ENCODE measurements around the gene STK35.
"Not testable (repeated sequence)": the region's sequence is repeated elsewhere in the genome, so short reads cannot be mapped to it uniquely, and the experiment has no call there.

Gene STK35

DNA sequence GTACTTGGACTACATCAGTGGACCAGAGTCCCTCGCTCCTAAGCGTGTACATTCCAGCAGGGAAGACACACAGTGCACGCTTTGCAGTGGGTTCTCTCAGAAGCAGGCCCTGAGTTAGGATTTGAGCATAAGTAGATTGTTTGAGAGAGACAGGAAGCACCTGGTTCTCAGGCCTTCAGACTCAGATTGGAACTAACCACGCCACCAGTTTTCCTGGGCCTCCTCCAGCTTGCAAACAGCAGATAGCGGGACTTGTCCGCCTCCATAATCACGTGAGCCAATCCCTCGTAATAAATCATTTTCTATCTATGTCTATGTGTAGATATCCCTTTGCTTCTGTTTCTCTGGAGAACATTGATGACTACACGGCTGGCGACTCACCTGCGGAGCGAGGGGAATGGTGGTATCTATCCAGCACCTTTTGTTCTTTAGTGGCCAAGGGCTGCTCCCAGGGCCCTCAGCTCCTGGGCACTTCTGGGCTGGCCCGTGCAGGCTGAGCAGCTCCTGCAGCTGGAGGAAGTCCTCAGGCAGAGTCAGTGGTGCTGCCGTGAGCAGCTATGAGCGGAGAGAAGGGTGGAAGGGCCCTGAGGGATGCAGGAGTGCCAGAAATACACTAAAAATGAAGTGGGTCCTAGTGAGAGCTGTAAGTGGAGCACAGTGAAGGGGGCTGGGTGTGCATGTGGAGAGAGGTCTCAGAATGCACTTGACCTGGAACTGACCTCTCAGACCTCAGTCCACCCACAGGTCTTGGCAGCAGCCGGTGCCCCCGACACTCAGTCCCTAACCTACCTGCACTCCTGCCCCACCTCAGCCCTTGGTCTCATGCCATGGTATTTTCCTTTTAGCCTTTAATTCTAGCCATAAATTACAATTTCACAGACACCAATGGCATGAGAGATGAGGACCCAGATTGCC, 76.9 kb downstream of the STK35 start:
- no peak for DNase-seq (ENCODE audit: low read depth)
- TF ChIP-seq, protein P1, sequence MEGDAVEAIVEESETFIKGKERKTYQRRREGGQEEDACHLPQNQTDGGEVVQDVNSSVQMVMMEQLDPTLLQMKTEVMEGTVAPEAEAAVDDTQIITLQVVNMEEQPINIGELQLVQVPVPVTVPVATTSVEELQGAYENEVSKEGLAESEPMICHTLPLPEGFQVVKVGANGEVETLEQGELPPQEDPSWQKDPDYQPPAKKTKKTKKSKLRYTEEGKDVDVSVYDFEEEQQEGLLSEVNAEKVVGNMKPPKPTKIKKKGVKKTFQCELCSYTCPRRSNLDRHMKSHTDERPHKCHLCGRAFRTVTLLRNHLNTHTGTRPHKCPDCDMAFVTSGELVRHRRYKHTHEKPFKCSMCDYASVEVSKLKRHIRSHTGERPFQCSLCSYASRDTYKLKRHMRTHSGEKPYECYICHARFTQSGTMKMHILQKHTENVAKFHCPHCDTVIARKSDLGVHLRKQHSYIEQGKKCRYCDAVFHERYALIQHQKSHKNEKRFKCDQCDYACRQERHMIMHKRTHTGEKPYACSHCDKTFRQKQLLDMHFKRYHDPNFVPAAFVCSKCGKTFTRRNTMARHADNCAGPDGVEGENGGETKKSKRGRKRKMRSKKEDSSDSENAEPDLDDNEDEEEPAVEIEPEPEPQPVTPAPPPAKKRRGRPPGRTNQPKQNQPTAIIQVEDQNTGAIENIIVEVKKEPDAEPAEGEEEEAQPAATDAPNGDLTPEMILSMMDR (conservative IDR thresholded peaks at IDR 0.05; ENCODE audit: low read depth, low read length) = no peak
- no peak overlapping the region for H3K4me3 ChIP-seq (ENCODE audit: low read length)

DNA sequence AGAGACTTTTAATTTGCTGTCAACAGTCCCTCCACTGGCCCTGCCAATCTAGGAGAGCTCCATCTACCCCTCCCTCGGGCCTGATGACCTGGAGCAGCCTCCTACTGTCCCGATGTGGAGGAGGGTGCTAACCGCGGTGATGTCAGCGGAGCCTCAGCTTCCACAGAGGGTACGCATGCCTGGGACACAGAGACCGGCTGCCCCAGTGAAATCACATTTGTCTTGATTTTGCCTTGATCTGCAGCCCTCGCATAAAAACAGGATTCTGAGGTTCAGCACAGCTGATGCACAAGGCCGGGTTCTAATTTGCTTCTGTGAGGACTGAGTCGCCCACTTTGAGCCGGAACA, 77.6 kb downstream of the STK35 start:
- H3K4me3 ChIP-seq (ENCODE audit: low read length) = no peak overlapping the region
- TF ChIP-seq, protein P1 (conservative IDR thresholded peaks at IDR 0.05; ENCODE audit: low read depth, low read length) = no peak
- DNase-seq (ENCODE audit: low read depth) = no peak

GRCh38 chr20:2179949-2180348, 78.3 kb downstream of the STK35 start:
- no peak for DNase-seq (ENCODE audit: low read depth)

DNA sequence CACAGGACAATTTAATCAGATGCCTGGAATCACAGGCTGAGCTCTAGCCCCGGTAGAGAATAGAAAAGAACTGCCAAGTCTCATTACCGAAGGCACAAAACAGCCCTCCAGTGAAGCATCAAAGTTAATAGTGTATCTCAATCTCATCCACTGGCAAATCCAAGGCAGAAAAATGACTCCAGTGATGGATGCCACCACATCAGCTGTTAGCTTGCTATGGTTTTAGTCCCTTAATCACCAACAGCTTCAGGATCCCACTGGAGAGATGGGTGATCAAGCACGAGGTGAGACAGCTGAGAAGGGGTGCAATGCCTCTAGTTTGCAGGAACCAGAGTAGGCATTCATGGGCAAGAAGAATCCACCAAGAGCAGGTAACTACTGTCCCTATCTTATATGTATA, 81.8 kb downstream of the STK35 start:
- no peak overlapping the region for H3K4me3 ChIP-seq (ENCODE audit: low read length)
- DNase-seq (ENCODE audit: low read depth) = no peak
- TF ChIP-seq, protein P1 (conservative IDR thresholded peaks at IDR 0.05; ENCODE audit: low read depth, low read length) = no peak

More at GRCh38 chr20:2179949-2180348, 78.3 kb downstream of the STK35 start:
- H3K4me3 ChIP-seq (ENCODE audit: low read length) = no peak overlapping the region
- TF ChIP-seq, protein P1 (conservative IDR thresholded peaks at IDR 0.05; ENCODE audit: low read depth, low read length) = no peak

DNA sequence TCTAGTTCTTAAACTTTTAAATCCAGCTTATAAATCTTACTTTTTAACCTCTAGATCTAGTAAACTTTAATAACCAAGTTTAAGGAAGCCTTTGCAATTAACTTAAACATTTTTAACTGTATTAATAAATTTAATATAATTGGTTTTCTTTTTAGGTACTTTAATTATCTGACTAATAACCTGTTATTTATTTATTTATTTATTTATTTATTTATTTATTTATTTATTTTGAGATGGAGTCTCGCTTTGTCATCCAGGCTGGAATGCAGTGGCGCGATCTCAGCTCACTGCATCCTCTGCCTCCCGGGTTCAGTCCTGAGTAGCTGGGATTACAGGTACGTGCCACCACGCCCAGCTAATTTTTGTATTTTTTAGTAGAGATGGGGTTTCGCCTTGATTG, 83.3 kb downstream of the STK35 start:
- not testable (repeated sequence) for H3K4me3 ChIP-seq (ENCODE audit: low read length); DNase-seq (ENCODE audit: low read depth)

DNA sequence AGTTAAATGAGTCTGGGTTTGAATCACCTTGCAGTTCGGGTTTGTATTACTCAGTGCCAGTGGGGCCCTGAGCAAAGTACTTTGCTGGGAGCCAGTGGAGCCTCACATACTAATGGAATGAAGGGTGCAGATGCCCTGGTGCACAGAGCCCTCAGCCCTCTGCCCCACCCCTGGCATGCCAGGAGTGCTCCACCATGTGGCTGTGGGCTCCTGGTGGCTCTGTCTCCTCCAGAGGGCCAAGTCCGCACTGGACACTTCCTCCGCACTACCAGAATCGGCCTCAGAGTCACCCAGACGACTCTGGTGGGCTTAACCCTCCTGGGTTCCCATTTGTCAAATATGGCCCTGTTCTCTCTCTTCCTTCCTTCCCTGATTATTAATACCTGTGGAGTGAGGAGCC, 94.0 kb downstream of the STK35 start:
- H3K4me3 ChIP-seq (ENCODE audit: low read length) = no peak overlapping the region
- TF ChIP-seq, protein P1 (conservative IDR thresholded peaks at IDR 0.05; ENCODE audit: low read depth, low read length) = no peak
- DNase-seq (ENCODE audit: low read depth) = no peak

DNA sequence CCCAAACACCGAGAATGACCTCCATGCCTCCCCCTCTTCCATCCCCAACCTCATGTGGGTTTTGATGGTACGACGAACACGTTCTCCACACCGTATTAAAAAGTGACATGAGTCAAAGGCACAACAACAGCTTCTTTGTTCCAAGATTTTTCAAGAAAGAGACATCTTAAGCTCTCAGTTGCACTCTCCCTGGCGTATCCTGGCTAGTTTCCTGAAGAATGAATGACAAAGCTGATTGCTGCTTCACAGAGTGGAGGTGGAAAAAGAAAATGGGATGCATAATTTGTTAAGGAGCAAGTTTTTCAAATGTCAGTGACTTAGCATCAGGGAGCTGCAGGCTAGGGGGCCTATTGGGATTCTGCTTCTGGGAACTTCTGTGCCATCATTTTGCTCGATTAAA, 95.5 kb downstream of the STK35 start:
- H3K4me3 ChIP-seq (ENCODE audit: low read length) = no peak overlapping the region
- no peak for DNase-seq (ENCODE audit: low read depth)
- TF ChIP-seq, protein P1 (conservative IDR thresholded peaks at IDR 0.05; ENCODE audit: low read depth, low read length) = no peak

Data from retinal pigment epithelial cell (primary cell).